GM12892 (cell line): ENCODE data around the gene RFC1.

ENCODE experiments used
- POLR2A ChIP-seq: IDR thresholded peaks from 2 replicates; pipeline ENCODE4 v1.6.1; 2011; ENCODE audit warnings: low read depth, low read length, control low read depth
- POLR2AphosphoS5 ChIP-seq: IDR thresholded peaks from 2 replicates; pipeline ENCODE4 v1.6.1; 2011; ENCODE audit warnings: low read depth, low read length, control low read depth
- TAF1 ChIP-seq: IDR thresholded peaks from 2 replicates; pipeline ENCODE4 v1.6.1; 2011; ENCODE audit warnings: low read depth, mild to moderate bottlenecking, control low read depth, low read length, borderline replicate concordance

DNA sequence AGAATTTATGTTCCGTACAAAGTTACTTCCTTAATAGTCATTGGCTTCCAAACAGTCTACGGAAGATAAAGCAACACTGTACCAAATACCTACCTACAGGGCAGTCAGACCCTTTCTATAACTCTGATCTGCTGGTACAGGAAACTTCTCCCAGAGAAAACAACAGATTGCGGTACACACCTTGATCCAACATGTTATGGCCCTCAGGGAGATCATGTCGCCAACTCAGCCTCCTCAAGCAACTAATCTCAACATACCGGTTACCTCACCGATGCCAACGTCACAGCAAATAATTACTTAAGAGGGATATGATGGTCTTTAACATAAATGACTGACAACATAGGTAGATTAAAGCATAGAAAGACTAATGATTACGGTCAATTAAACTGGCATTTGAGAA lies 70.4 kb downstream of the RFC1 start:
- no peak for TF ChIP-seq POLR2A
- TF ChIP-seq POLR2AphosphoS5 = no peak
- no peak for TF ChIP-seq TAF1
